GM18507 (cell line): ENCODE measurements around the gene HEPHL1.
A peak's percentile ranks its signal among the peaks of the same experiment; 100 is the strongest.

Source experiments
- DNase-seq: peaks from one replicate; pipeline ENCODE4 v3.0.0; 2011; ENCODE audit warnings: low read depth; ENCODE audit not compliant: insufficient read length; ENCODE audit errors: extremely low spot score
- FAIRE-seq: peaks from 2 replicates; lab custom pipeline; 2011; peaks lifted over from hg19 to GRCh38; lab: Jason Lieb, UNC

Gene HEPHL1

GRCh38 chr11:94127638-94128037 lies 106.5 kb downstream of the HEPHL1 start:
- FAIRE-seq (no peak), DNase-seq (no peak)

- DNase-seq (peak; percentile 12), FAIRE-seq (peak; percentile 9)
These were observed 107.2 kb downstream of the HEPHL1 start for GRCh38 chr11:94128291-94128745.

- DNase-seq (peak; percentile 63), FAIRE-seq (peak; percentile 26)
These were observed 107.8 kb downstream of the HEPHL1 start, which contains the start of gene PANX1 for GRCh38 chr11:94128746-94129511. Gene PANX1 (plus strand): TSS chr11:94128841. CDS start chr11:94129313, 472 bp downstream.

- no peak for FAIRE-seq
- no peak for DNase-seq
These were observed 108.6 kb downstream of the HEPHL1 start for GRCh38 chr11:94129512-94130297.

GRCh38 chr11:94130298-94131046 lies 109.3 kb downstream of the HEPHL1 start:
- no peak for DNase-seq
- FAIRE-seq: no peak

- no peak for FAIRE-seq
- DNase-seq: no peak
These were observed 110.0 kb downstream of the HEPHL1 start for GRCh38 chr11:94131047-94131717.

- FAIRE-seq (no peak), DNase-seq (no peak)
These were observed 110.6 kb downstream of the HEPHL1 start for GRCh38 chr11:94131718-94132115.

GRCh38 chr11:94132152-94132558 lies 111.0 kb downstream of the HEPHL1 start:
- no peak for DNase-seq

GRCh38 chr11:94132823-94133408 lies 111.8 kb downstream of the HEPHL1 start:
- DNase-seq (no peak), FAIRE-seq (no peak)

More at GRCh38 chr11:94132152-94132558, 111.0 kb downstream of the HEPHL1 start:
- no peak for FAIRE-seq

- no peak for FAIRE-seq
These were observed 112.6 kb downstream of the HEPHL1 start for GRCh38 chr11:94133752-94134151.

GRCh38 chr11:94134651-94135512 lies 113.7 kb downstream of the HEPHL1 start:
- DNase-seq: no peak
- no peak for FAIRE-seq

More at GRCh38 chr11:94133752-94134151, 112.6 kb downstream of the HEPHL1 start:
- no peak for DNase-seq

- no peak for DNase-seq
- FAIRE-seq: no peak
These were observed 118.3 kb downstream of the HEPHL1 start for GRCh38 chr11:94139416-94139815.

GRCh38 chr11:94140154-94140655 lies 119.1 kb downstream of the HEPHL1 start:
- FAIRE-seq: no peak
- DNase-seq: no peak

GRCh38 chr11:94141511-94142307 lies 120.6 kb downstream of the HEPHL1 start:
- FAIRE-seq: no peak
- DNase-seq: no peak

- DNase-seq: no peak
- FAIRE-seq: no peak
These were observed 121.4 kb downstream of the HEPHL1 start for GRCh38 chr11:94142308-94143281.

- DNase-seq: no peak
- no peak for FAIRE-seq
These were observed 123.1 kb downstream of the HEPHL1 start for GRCh38 chr11:94144216-94144615.
